Natural killer cell (primary cell): ENCODE data around the gene GPR148. TPM values are rescaled to one million over a fixed set of nuclear protein-coding genes. Genes with fewer than 3 reads are reported as not detected.

Source experiments
- ATAC-seq, 3 donors: fragments of 150-1000 bp in 2 of 3; fragments of 200-7000 bp in 1 of 3; cut with Tn5 transposase; 1 replicate in 1 of 3; 2 replicates in 2 of 3; pipeline ENCODE4 v1.10.0; 2021; ENCODE audit warnings: mild to moderate bottlenecking in 2 of 3, moderate library complexity in 2 of 3
- DNase-seq, 2 donors: peaks; one replicate each; pipeline versions ENCODE4 v3.0.0 to v3.0.0-alpha.2; 2013 to 2021; ENCODE audit warnings: mixed read lengths in 1 of 2
- H3K27ac ChIP-seq: one replicate; pipeline ENCODE4 v1.5.1; 2013; ENCODE audit warnings: mild to moderate bottlenecking, low read length
- H3K27me3 ChIP-seq: one replicate; pipeline ENCODE4 v1.6.1; 2013; ENCODE audit warnings: low read length; ENCODE audit not compliant: control insufficient read depth, insufficient read depth
- H3K36me3 ChIP-seq: one replicate; pipeline ENCODE4 v1.6.1; 2013; ENCODE audit warnings: low read length; ENCODE audit not compliant: control insufficient read depth, insufficient read depth
- H3K4me1 ChIP-seq: one replicate; pipeline ENCODE4 v1.6.1; 2013; ENCODE audit warnings: low read length; ENCODE audit not compliant: control insufficient read depth, insufficient read depth
- H3K4me3 ChIP-seq: one replicate; pipeline ENCODE4 v1.5.1; 2013; ENCODE audit warnings: low read length
- H3K9me3 ChIP-seq: one replicate; pipeline ENCODE4 v1.6.1; 2013; ENCODE audit warnings: low read length; ENCODE audit not compliant: control insufficient read depth, insufficient read depth
- H3K27ac Mint-ChIP-seq, 2 donors: one replicate each; pipeline ENCODE4 v1.8.0; 2022; ENCODE audit warnings: mild to moderate bottlenecking in 2 of 2, mixed read lengths in 2 of 2, moderate library complexity in 1 of 2
- H3K27me3 Mint-ChIP-seq, 2 donors: one replicate each; pipeline ENCODE4 v1.8.0; 2022; ENCODE audit warnings: low read depth in 2 of 2, mixed read lengths in 2 of 2
- H3K36me3 Mint-ChIP-seq: one replicate; pipeline ENCODE4 v1.8.0; 2022; ENCODE audit warnings: mixed read lengths
- H3K4me1 Mint-ChIP-seq, 2 donors: one replicate each; pipeline ENCODE4 v1.8.0; 2022; ENCODE audit warnings: mixed read lengths in 2 of 2
- H3K4me3 Mint-ChIP-seq: one replicate; pipeline ENCODE4 v1.8.0; 2022; ENCODE audit warnings: mild to moderate bottlenecking, moderate library complexity, mixed read lengths
- H3K9me3 Mint-ChIP-seq, 2 donors: one replicate each; pipeline ENCODE4 v1.8.0; 2022; ENCODE audit warnings: mixed read lengths in 2 of 2
- CTCF ChIP-seq: fragments of 200-600 bp; IDR thresholded peaks from one replicate; pipeline ENCODE4 v1.8.0; 2022; ENCODE audit warnings: antibody characterized with exemption
- WGBS: methylation state at CpG from one replicate; pipeline ENCODE4 v1.1.7; 2013; ENCODE audit warnings: missing lambda C conversion rate; ENCODE audit not compliant: insufficient coverage; 5-methylcytosine and 5-hydroxymethylcytosine counted together
- intact Hi-C: fragments of 100-400 bp; cut with micrococcal nuclease; formaldehyde crosslinking; loops from one replicate; pipeline ENCODE4 v1.14.2; 2022
- total RNA-seq, 4 donors: library from RNA; stranded (reverse); fragments of 120-200 nt in 1 of 4; gene quantifications; one replicate each; pipeline versions ENCODE4 v1.2.3 to v1.2.4, GENCODE V29; 2013 to 2022

The GPR148 gene
- total RNA-seq, 3 donors from 2014 or later (not counting 1 experiment from before 2014, with no cell fraction given), result not detected

DNA sequence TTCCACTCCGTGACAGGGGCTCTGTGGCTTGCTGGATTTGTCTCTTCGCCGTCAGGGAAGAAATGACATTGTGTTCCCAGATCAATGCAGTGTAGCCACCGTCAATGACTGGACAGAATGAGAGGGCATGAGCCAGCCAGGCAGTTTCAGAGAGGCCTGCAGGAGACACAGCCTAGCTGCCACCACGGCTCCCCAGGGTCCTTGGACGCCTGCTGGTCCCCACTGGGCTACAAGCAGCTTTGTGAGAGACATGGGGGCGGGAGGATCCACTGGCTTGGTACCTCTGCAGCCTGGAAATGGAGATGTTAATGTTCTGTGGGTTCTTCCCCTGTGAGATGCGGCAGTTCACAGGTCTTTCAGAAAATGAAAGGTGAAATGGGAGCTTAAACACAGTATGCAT lies 14.4 kb downstream of the GPR148 start:
- intact Hi-C loops, result no loop called here
- no peak overlapping the region for H3K27ac ChIP-seq
- H3K9me3 Mint-ChIP-seq, result no peaks in the 10 kb centered on the region
- H3K27me3 ChIP-seq, result peaks cover 4% of the 10 kb centered on the region
- H3K27me3 Mint-ChIP-seq, result peaks cover 19 to 37% of the 10 kb centered on the region in 2 donors
- ATAC-seq, result no peak
- H3K4me3 ChIP-seq, result no peak overlapping the region
- no peaks in the 10 kb centered on the region for H3K9me3 ChIP-seq
- no peaks in the 10 kb centered on the region for H3K36me3 ChIP-seq
- DNase-seq, result no peak
- no peaks in the 10 kb centered on the region for H3K4me1 Mint-ChIP-seq
- TF ChIP-seq CTCF, result no peak
- no peaks in the 10 kb centered on the region for H3K4me1 ChIP-seq
- no peaks in the 10 kb centered on the region for H3K36me3 Mint-ChIP-seq
- H3K27ac Mint-ChIP-seq, result no peak overlapping the region
- no peak overlapping the region for H3K4me3 Mint-ChIP-seq
- 75% methylated on average over 8 of the region's 8 CpGs for WGBS

DNA sequence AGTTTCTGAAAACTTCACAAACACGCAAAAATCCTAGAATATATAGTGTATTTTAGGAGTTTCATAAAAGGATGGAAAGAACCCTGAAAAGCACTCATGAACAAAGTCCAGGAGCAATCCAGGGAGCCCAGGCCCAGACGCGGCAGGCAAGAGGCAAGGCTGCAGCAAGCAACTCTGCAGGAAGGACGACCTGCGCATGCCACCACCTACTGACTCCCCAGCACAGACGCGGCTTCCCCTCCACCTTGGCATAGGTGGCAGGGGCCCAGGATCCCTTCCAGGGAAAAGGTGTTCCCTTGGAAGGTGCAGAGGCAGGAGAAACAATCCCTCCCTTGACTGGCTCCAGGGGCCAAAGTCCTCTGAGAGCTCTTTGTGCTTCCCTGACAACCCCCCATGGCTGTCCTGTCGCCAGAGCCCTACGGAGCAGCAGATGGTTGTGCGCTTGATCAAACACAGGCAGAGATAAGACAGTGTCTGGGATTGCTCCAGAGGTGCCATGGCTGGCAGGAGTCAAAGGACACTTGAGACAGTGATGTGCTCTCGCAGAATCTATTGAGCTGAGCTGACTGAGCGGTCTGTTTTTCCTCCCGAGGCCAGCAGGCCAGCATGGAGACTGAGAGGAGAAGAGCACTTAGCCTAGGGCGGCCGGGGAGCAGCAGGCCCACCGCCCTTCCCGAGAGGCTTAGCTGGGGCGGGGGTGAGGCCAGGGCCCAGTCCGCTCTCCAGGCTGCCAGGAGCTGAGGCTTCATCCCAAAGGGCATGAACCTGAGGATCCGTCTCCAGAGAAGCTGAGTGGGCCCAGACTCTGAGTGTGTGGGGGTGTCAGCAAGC lies 15.6 kb downstream of the GPR148 start:
- H3K4me1 Mint-ChIP-seq, result no peaks in the 10 kb centered on the region
- no peaks in the 10 kb centered on the region for H3K9me3 Mint-ChIP-seq
- Histone ChIP-seq H3K4me3 (no peak overlapping the region), H3K36me3 (no peaks in the 10 kb centered on the region), H3K27me3 (peaks cover 4% of the 10 kb centered on the region), H3K4me1 (no peaks in the 10 kb centered on the region), H3K27ac (no peak overlapping the region), H3K9me3 (no peaks in the 10 kb centered on the region)
- no peak overlapping the region for H3K4me3 Mint-ChIP-seq
- ATAC-seq, result no peak
- peaks cover 17 to 38% of the 10 kb centered on the region in 2 donors for H3K27me3 Mint-ChIP-seq
- TF ChIP-seq CTCF, result no peak
- no peak for DNase-seq
- no peak overlapping the region for H3K27ac Mint-ChIP-seq
- no peaks in the 10 kb centered on the region for H3K36me3 Mint-ChIP-seq
- 55% methylated on average over 19 of the region's 20 CpGs for WGBS
- intact Hi-C loops, result no loop called here

- no peak for ATAC-seq
- H3K9me3 ChIP-seq, result no peaks in the 10 kb centered on the region
- Mint-ChIP-seq H3K9me3 (no peaks in the 10 kb centered on the region), H3K27ac (no peak overlapping the region), H3K4me1 (no peaks in the 10 kb centered on the region), H3K36me3 (no peaks in the 10 kb centered on the region), H3K27me3 (peaks cover 26 to 41% of the 10 kb centered on the region in 2 donors), H3K4me3 (no peak overlapping the region)
- H3K4me3 ChIP-seq, result no peak overlapping the region
- no peak for TF ChIP-seq CTCF
- no peak for DNase-seq
- no peaks in the 10 kb centered on the region for H3K4me1 ChIP-seq
- no peaks in the 10 kb centered on the region for H3K36me3 ChIP-seq
- intact Hi-C loops, result no loop called here
- WGBS, result 86% methylated on average over 9 of the region's 9 CpGs
- H3K27ac ChIP-seq, result no peak overlapping the region
- H3K27me3 ChIP-seq, result peaks cover 6% of the 10 kb centered on the region
These were observed 20.2 kb downstream of the GPR148 start for GRCh38 chr2:130749078-130749477.

DNA sequence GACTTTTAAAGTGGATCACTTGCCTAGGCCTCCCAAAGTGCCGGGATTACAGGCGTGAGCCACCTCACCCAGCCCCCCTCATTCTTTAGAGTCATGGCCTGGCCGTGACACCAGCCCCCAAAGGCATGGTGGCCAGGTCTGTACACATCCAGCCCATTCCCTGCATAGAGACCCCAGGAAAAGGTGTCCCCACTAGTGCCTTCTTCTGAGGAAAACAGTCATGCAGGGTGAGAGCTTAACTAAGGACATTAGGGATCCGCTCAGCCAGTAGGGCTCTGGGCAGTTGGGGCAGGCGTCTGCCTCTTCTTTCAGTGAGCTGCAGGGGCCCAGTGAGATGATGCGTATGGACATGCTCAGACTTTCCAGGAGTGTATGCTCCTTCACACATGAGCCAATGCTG lies 20.8 kb downstream of the GPR148 start:
- WGBS, result 92% methylated on average over 6 of the region's 6 CpGs
- intact Hi-C loops, result no loop called here
- no peaks in the 10 kb centered on the region for H3K36me3 ChIP-seq
- peaks cover 4% of the 10 kb centered on the region for H3K27me3 ChIP-seq
- Mint-ChIP-seq H3K4me1 (no peaks in the 10 kb centered on the region), H3K4me3 (no peak overlapping the region), H3K36me3 (no peaks in the 10 kb centered on the region), H3K27me3 (peaks cover 29 to 40% of the 10 kb centered on the region in 2 donors), H3K9me3 (no peaks in the 10 kb centered on the region), H3K27ac (no peak overlapping the region)
- H3K4me1 ChIP-seq, result no peaks in the 10 kb centered on the region
- no peak overlapping the region for H3K4me3 ChIP-seq
- DNase-seq, result no peak
- TF ChIP-seq CTCF, result no peak
- ATAC-seq, result no peak
- H3K9me3 ChIP-seq, result no peaks in the 10 kb centered on the region
- H3K27ac ChIP-seq, result no peak overlapping the region
